Measurements from ENCODE around the gene OLFM2. TPM values are rescaled to one million over a fixed set of nuclear protein-coding genes. Genes with fewer than 3 reads are reported as not detected.

Gene OLFM2
- total and polyA plus RNA-seq, 2 experiments from 2014 or later, result 58.1 to 117 TPM

- TF ChIP-seq POLR2AphosphoS5 (IDR thresholded peaks at IDR 0.05; ENCODE audit: low read depth) (no peak), EZH2 (IDR thresholded peaks at IDR 0.05; ENCODE audit: low read depth, unreplicated experiment) (no peak), CREB1 (CRISPR knock-in tag; IDR thresholded peaks at IDR 0.05; ENCODE audit: low read depth) (no peak), CTCF (conservative IDR thresholded peaks at IDR 0.05; ENCODE audit: low read depth in 2 of 2) (no peak), STAT1 (IDR thresholded peaks at IDR 0.05; ENCODE audit: unreplicated experiment) (no peak), EZH2phosphoT487 (IDR thresholded peaks at IDR 0.05; ENCODE audit: unreplicated experiment) (no peak), ETS1 (IDR thresholded peaks at IDR 0.05) (no peak), JUNB (IDR thresholded peaks at IDR 0.05; ENCODE audit: unreplicated experiment) (no peak), NANOG (IDR thresholded peaks at IDR 0.05; ENCODE audit: borderline replicate concordance) (no peak), REST (IDR thresholded peaks at IDR 0.05; ENCODE audit: unreplicated experiment) (no peak), ZNF462 (CRISPR knock-in tag; IDR thresholded peaks at IDR 0.05) (no peak), ZNF114 (CRISPR knock-in tag; IDR thresholded peaks at IDR 0.05) (no peak), ZNF331 (CRISPR knock-in tag; IDR thresholded peaks at IDR 0.05; ENCODE audit: low read depth) (no peak)
- Histone ChIP-seq H2AFZ (no peak overlapping the region), H4K20me1 (replicated peaks; ENCODE audit: insufficient read depth) (peaks cover 12% of the 10 kb centered on the region; the same call in 1 of the 2 replicates), H3K4me1 (ENCODE audit: insufficient read depth) (no peaks in the 10 kb centered on the region), H3K27ac (ENCODE audit: low read depth) (no peak overlapping the region), H3K79me2 (replicated peaks; ENCODE audit: insufficient read depth) (no peaks in the 10 kb centered on the region; the same call in 1 of the 2 replicates), H3F3A (replicated peaks; ENCODE audit: low read depth) (no peaks in the 10 kb centered on the region), H3K27me3 (ENCODE audit: insufficient read depth) (no peaks in the 10 kb centered on the region), H3K9me2 (ENCODE audit: insufficient read depth) (no peaks in the 10 kb centered on the region), H3K4me3 (no peak overlapping the region), H3K4me2 (no peak overlapping the region), H3K36me3 (ENCODE audit: insufficient read depth) (no peaks in the 10 kb centered on the region; the same call in 1 of the 2 replicates)
- ATAC-seq (no peak), DNase-seq (ENCODE audit: low spot score) (no peak)
- Mint-ChIP-seq H3K4me1 (no peaks in the 10 kb centered on the region; the same call in 2 of the 3 replicates), H3K27me3 (ENCODE audit: insufficient read depth, low read depth, poor library complexity) (peaks cover 12% of the 10 kb centered on the region), H3K36me3 (ENCODE audit: low read depth) (peaks cover 35% of the 10 kb centered on the region; the same call in 2 of the 3 replicates), H3K4me3 (no peak overlapping the region), H3K9me3 (no peaks in the 10 kb centered on the region), H3K27ac (no peak overlapping the region)
These were observed 77.5 kb downstream of the OLFM2 start for GRCh38 chr19:9858766-9859165.
